K562 (cell line): Measurements from ENCODE around the gene LRRC49. TPM values are rescaled to one million over a fixed set of nuclear protein-coding genes. Genes with fewer than 3 reads are reported as not detected.

Experiments
- ATAC-seq: fragments of 200-7000 bp; cut with Tn5 transposase; 3 replicates; pipeline ENCODE4 v1.9.1; 2020; ENCODE audit warnings: moderate library complexity
- BruUV-seq: library from RNA; stranded (reverse); fragments of 400-500 nt; replicated peaks from 2 replicates; lab custom pipeline; 2021; lab: Mats Ljungman, UMichigan
- CTCF ChIA-PET: fragments of 300-600 bp; formaldehyde crosslinking; extraction: SDS; loops from one replicate; lab custom pipeline; 2021; ENCODE audit warnings: low intra/inter-chr PET ratio; lab: Yijun Ruan, JAX
- POLR2A ChIA-PET: fragments of 300-600, 350-650 bp; sonication (Branson Sonifier 250); formaldehyde crosslinking; extraction: SDS; loops from one replicate; lab custom pipeline; 2021; ENCODE audit warnings: antibody characterized with exemption, inconsistent platforms; lab: Yijun Ruan, JAX
- DNase-seq, 4 experiments: peaks; one replicate each; pipeline versions ENCODE4 v3.0.0 to v3.0.0-alpha.2; 2011 to 2018; ENCODE audit warnings: low spot score in 3 of 4, mixed read lengths in 3 of 4; ENCODE audit errors: extremely low read depth in 1 of 4
- FAIRE-seq: peaks from 2 replicates; lab custom pipeline; 2011; peaks lifted over from hg19 to GRCh38; lab: Jason Lieb, UNC
- H2AFZ ChIP-seq: 2 replicates; pipeline ENCODE4 v1.6.0; 2011; ENCODE audit warnings: low read depth, low read length, control low read depth, inconsistent platforms
- H3K27ac ChIP-seq: fragments of 200-600 bp; 3 replicates; pipeline ENCODE4 v1.8.0; 2011; ENCODE audit warnings: low read depth, mild to moderate bottlenecking, control low read depth, inconsistent platforms, low read length, moderate library complexity, mixed read lengths; ENCODE audit errors: extremely low read depth
- H3K27me3 ChIP-seq, 2 experiments: fragments of 300-600 bp in 1 of 2; 2 replicates in 1 of 2; 3 replicates in 1 of 2; pipeline versions ENCODE4 v1.6.0 to v1.8.0; 2011; ENCODE audit warnings: inconsistent platforms in 2 of 2, low read length in 2 of 2, mild to moderate bottlenecking in 1 of 2, mixed read lengths in 1 of 2, moderate library complexity in 1 of 2; ENCODE audit not compliant: control insufficient read depth in 2 of 2, insufficient read depth in 2 of 2
- H3K36me3 ChIP-seq: fragments of 300-600 bp; 3 replicates; pipeline ENCODE4 v1.8.0; 2011; ENCODE audit warnings: mild to moderate bottlenecking, low read length, inconsistent platforms; ENCODE audit not compliant: control insufficient read depth, insufficient read depth
- H3K4me1 ChIP-seq, 2 experiments: fragments of 200-600 bp in 1 of 2; replicated peaks in 1 of 2; 2 replicates in 1 of 2; 3 replicates in 1 of 2; pipeline versions ENCODE4 v1.5.1 to v1.8.0; 2011; ENCODE audit warnings: inconsistent platforms in 2 of 2, low read length in 2 of 2, mild to moderate bottlenecking in 1 of 2, mixed read lengths in 1 of 2, moderate library complexity in 1 of 2; ENCODE audit not compliant: control insufficient read depth in 2 of 2, insufficient read depth in 2 of 2
- H3K4me2 ChIP-seq: 2 replicates; pipeline ENCODE4 v1.6.1; 2011; ENCODE audit warnings: low read length, control low read depth, inconsistent platforms, mixed read lengths; ENCODE audit not compliant: insufficient read depth
- H3K4me3 ChIP-seq: fragments of 200-600 bp; sonication (generic), shearing (Covaris generic); 2 replicates; pipeline ENCODE4 v1.5.1; 2016; ENCODE audit warnings: control low read depth, inconsistent platforms
- H3K79me2 ChIP-seq: fragments of 200-600 bp; 3 replicates; pipeline ENCODE4 v1.8.0; 2011; ENCODE audit warnings: low read length, inconsistent platforms; ENCODE audit not compliant: control insufficient read depth, insufficient read depth
- H3K9ac ChIP-seq, 2 experiments: 2 replicates each; pipeline versions ENCODE4 v1.6.0 to v1.6.1; 2011; ENCODE audit warnings: low read depth in 2 of 2, low read length in 2 of 2, control low read depth in 1 of 2, inconsistent platforms in 1 of 2, mild to moderate bottlenecking in 1 of 2, mixed read lengths in 1 of 2; ENCODE audit not compliant: insufficient read depth in 1 of 2
- H3K9me1 ChIP-seq: one replicate; pipeline ENCODE4 v1.6.0; 2011; ENCODE audit warnings: inconsistent platforms, mild to moderate bottlenecking, low read length, moderate library complexity; ENCODE audit not compliant: control insufficient read depth, insufficient read depth
- H3K9me3 ChIP-seq: replicated peaks from 2 replicates; pipeline ENCODE4 v1.5.1; 2011; ENCODE audit warnings: low read depth, low read length, inconsistent platforms; ENCODE audit not compliant: control insufficient read depth, insufficient read depth
- H4K20me1 ChIP-seq: replicated peaks from 2 replicates; pipeline ENCODE4 v1.6.1; 2011; ENCODE audit warnings: low read length, inconsistent platforms, mixed read lengths; ENCODE audit not compliant: control insufficient read depth, insufficient read depth
- HBP1 ChIP-seq: fragments of 450-650 bp; formaldehyde crosslinking; IDR thresholded peaks from 2 replicates; pipeline ENCODE4 v1.4.0; 2022; ENCODE audit warnings: missing genetic modification characterization
- HEY1 ChIP-seq: fragments of 250-450 bp; sonication (Bioruptor Pico); IDR thresholded peaks from 2 replicates; pipeline ENCODE4 v1.5.0; 2020; ENCODE audit warnings: mild to moderate bottlenecking, moderate library complexity, borderline replicate concordance
- MCM7 ChIP-seq, 2 experiments: fragments of 450-650 bp; IDR thresholded peaks; 2 replicates each; pipeline ENCODE4 v1.6.1; 2016 to 2018
- MXD1 ChIP-seq: fragments of 250-450 bp; sonication (Bioruptor Pico); IDR thresholded peaks from 2 replicates; pipeline ENCODE4 v1.8.0; 2021; ENCODE audit warnings: borderline replicate concordance, mild to moderate bottlenecking, moderate library complexity; ENCODE audit not compliant: poor library complexity, severe bottlenecking
- PRPF4 ChIP-seq: fragments of 200-400 bp; formaldehyde crosslinking; IDR thresholded peaks from one replicate; pipeline ENCODE4 v1.6.1; 2017; ENCODE audit warnings: low read length, low read depth, mild to moderate bottlenecking; ENCODE audit not compliant: insufficient read depth, poor library complexity, severe bottlenecking
- RBBP5 ChIP-seq: fragments of 200-600 bp; sonication (generic); IDR thresholded peaks from 2 replicates; pipeline ENCODE4 v1.6.1; 2012; ENCODE audit warnings: borderline replicate concordance, mild to moderate bottlenecking, low read length, control low read depth, inconsistent platforms; ENCODE audit not compliant: insufficient read depth, poor library complexity, severe bottlenecking
- STAT6 ChIP-seq: sonication (generic); formaldehyde crosslinking; IDR thresholded peaks from 2 replicates; pipeline ENCODE4 v1.8.1; 2023; ENCODE audit warnings: mild to moderate bottlenecking, missing genetic modification reagents
- TAL1 ChIP-seq: fragments of 450-650 bp; IDR thresholded peaks from 2 replicates; pipeline ENCODE4 v1.6.1; 2016; ENCODE audit warnings: mild to moderate bottlenecking
- TCFL5 ChIP-seq: fragments of 250-450 bp; sonication (Bioruptor Pico); conservative IDR thresholded peaks from 2 replicates; pipeline ENCODE4 v1.6.1; 2021; ENCODE audit warnings: mild to moderate bottlenecking, moderate library complexity, matching md5 sums
- TFE3 ChIP-seq: fragments of 450-650 bp; formaldehyde crosslinking; IDR thresholded peaks from 2 replicates; pipeline ENCODE4 v1.4.0; 2020; ENCODE audit warnings: mild to moderate bottlenecking, mixed read lengths
- ZNF143 ChIP-seq: sonication (generic); formaldehyde crosslinking; IDR thresholded peaks from 2 replicates; pipeline ENCODE4 v1.9.0; 2022; ENCODE audit warnings: mild to moderate bottlenecking, missing genetic modification reagents
- ZNF639 ChIP-seq, 2 experiments: fragments of 200-800 bp in 1 of 2; sonication (Bioruptor generic) in 1 of 2; sonication (generic) in 1 of 2; formaldehyde crosslinking in 1 of 2; IDR thresholded peaks in 1 of 2; conservative IDR thresholded peaks in 1 of 2; 2 replicates each; pipeline versions ENCODE4 v1.5.0 to v1.6.1; 2016 to 2020; ENCODE audit warnings: missing compliant biosample characterization in 1 of 2, missing genetic modification characterization in 1 of 2, missing genetic modification reagents in 1 of 2
- in situ Hi-C: fragments of 300-500 bp; cut with MboI; formaldehyde crosslinking; loops from 4 replicates; pipeline ENCODE4 v1.15.0; 2018; ENCODE audit warnings: inconsistent platforms, mixed read lengths
- intact Hi-C: fragments of 100-400 bp; cut with micrococcal nuclease; formaldehyde crosslinking; loops from 2 replicates; pipeline ENCODE4 v1.14.2; 2022
- polyA plus RNA-seq, 8 experiments: library from polyadenylated mRNA; depleted of rRNA in 4 of 8; stranded (reverse) in 5 of 8; unstranded in 3 of 8; fragments of >200 nt; fragmentation: Nextera tagmentation in 2 of 8; fragmentation: Illumina TruSeq in 1 of 8; extraction: Ambion mirVana in 2 of 8; extraction: Trizol in 1 of 8; gene quantifications; 2 replicates each; pipeline versions ENCODE4 v1.2.1 to v1.2.3, GENCODE V29; 2011 to 2014; ENCODE audit warnings: inconsistent platforms in 1 of 8, missing spikeins in 1 of 8
- total RNA-seq, 7 experiments: library from RNA; depleted of rRNA in 6 of 7; stranded (reverse); fragments of >200 nt in 6 of 7; fragmentation: Illumina TruSeq in 2 of 7; extraction: Trizol in 2 of 7; gene quantifications; 2 replicates each; pipeline versions ENCODE4 v1.2.1 to v1.2.3, GENCODE V29; 2011 to 2021; ENCODE audit warnings: low replicate concordance in 1 of 7
- TF ChIP-seq, protein P1 (sequence below), 2 experiments: fragments of 250-450 bp in 1 of 2; fragments of 450-650 bp in 1 of 2; sonication (Bioruptor Pico) in 1 of 2; IDR thresholded peaks; 2 replicates each; pipeline versions ENCODE4 v1.6.1 to v1.8.0; 2016 to 2021; ENCODE audit warnings: mild to moderate bottlenecking in 2 of 2, moderate library complexity in 2 of 2, missing compliant biosample characterization in 1 of 2, missing genetic modification characterization in 1 of 2

Gene LRRC49
- total and polyA plus RNA-seq, 9 of the 15 experiments (the other 6 are each of a cell fraction or from before 2014, with no cell fraction given), result 0.32 TPM; not detected in 8

- H3K36me3 ChIP-seq, result no peaks in the 10 kb centered on the region
- in situ Hi-C loops, result no loop called here
- H3K9me1 ChIP-seq, result no peaks in the 10 kb centered on the region
- no peaks in the 10 kb centered on the region for H3K27me3 ChIP-seq
- H3K27ac ChIP-seq, result no peak overlapping the region
- FAIRE-seq (no peak), ATAC-seq (no peak), DNase-seq (no peak)
- intact Hi-C loops, result no loop called here
- no peaks in the 10 kb centered on the region for H3K79me2 ChIP-seq
- H2AFZ ChIP-seq, result no peak overlapping the region
- BruUV-seq, result no TSS peak
- no peaks in the 10 kb centered on the region for H3K9me3 ChIP-seq
- H3K9ac ChIP-seq, result no peak overlapping the region
- POLR2A ChIA-PET, result no interaction called here
- H3K4me2 ChIP-seq, result no peak overlapping the region
- CTCF ChIA-PET, result no interaction called here
- no peaks in the 10 kb centered on the region for H3K4me1 ChIP-seq
- H3K4me3 ChIP-seq, result no peak overlapping the region
- H4K20me1 ChIP-seq, result no peaks in the 10 kb centered on the region
- TF ChIP-seq HEY1 (CRISPR knock-in tag) (no peak), STAT6 (CRISPR knock-in tag) (no peak), TFE3 (CRISPR knock-in tag) (no peak), PRPF4 (no peak), HBP1 (no peak), RBBP5 (no peak), ZNF143 (CRISPR knock-in tag) (no peak), TAL1 (no peak), ZNF639 (CRISPR knock-in tag; conservative IDR thresholded peaks at IDR 0.05 in 1 of 2, IDR thresholded peaks at IDR 0.05 in 1 of 2) (no peak), MCM7 (IDR thresholded peaks at IDR 0.05) (no peak), MXD1 (CRISPR knock-in tag) (no peak), TCFL5 (no peak)
- TF ChIP-seq, protein P1, sequence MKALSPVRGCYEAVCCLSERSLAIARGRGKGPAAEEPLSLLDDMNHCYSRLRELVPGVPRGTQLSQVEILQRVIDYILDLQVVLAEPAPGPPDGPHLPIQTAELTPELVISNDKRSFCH (CRISPR knock-in tag; IDR thresholded peaks at IDR 0.05), result no peak
- TF ChIP-seq, protein P1 (tag; IDR thresholded peaks at IDR 0.05), result no peak
Measured at GRCh38 chr15:71056111-71056510, 163.5 kb downstream of the LRRC49 start.
